Prostate gland (tissue), 2 donors: ENCODE measurements around the gene STARD6. TPM values are rescaled to one million over a fixed set of nuclear protein-coding genes. Genes with fewer than 3 reads are reported as not detected.

Experiments
- DNase-seq: peaks from one replicate; pipeline ENCODE4 v3.0.0-alpha.2; 2019; ENCODE audit warnings: low spot score
- H3K27ac ChIP-seq, 2 donors: fragments of 200-600 bp; sonication (generic); 2 replicates each; pipeline ENCODE4 v1.5.1; 2017 to 2019
- H3K27me3 ChIP-seq: fragments of 200-600 bp; sonication (generic); replicated peaks from 2 replicates; pipeline ENCODE4 v1.5.1; 2019; ENCODE audit not compliant: insufficient read depth
- H3K36me3 ChIP-seq, 2 donors: fragments of 200-600 bp; sonication (generic); 1 replicate in 1 of 2; 2 replicates in 1 of 2; pipeline versions ENCODE4 v1.5.1 to v1.8.1; 2017 to 2019
- H3K4me1 ChIP-seq: fragments of 200-600 bp; sonication (generic); replicated peaks from 2 replicates; pipeline ENCODE4 v1.5.1; 2019
- H3K4me3 ChIP-seq, 2 donors: fragments of 200-600 bp; sonication (generic); 2 replicates each; pipeline ENCODE4 v1.5.1; 2017 to 2019
- H3K9me3 ChIP-seq: fragments of 200-600 bp; sonication (generic); 2 replicates; pipeline ENCODE4 v1.5.1; 2017
- CTCF ChIP-seq, 4 experiments: fragments of 200-600 bp in 2 of 4; fragments of 450-650 bp in 2 of 4; sonication (generic) in 2 of 4; IDR thresholded peaks; 1 replicate in 3 of 4; 2 replicates in 1 of 4; pipeline ENCODE4 v1.5.1; 2016 to 2019; ENCODE audit warnings: antibody characterized with exemption in 4 of 4, mild to moderate bottlenecking in 2 of 4, moderate library complexity in 2 of 4
- POLR2A ChIP-seq: fragments of 450-650 bp; IDR thresholded peaks from one replicate; pipeline ENCODE4 v1.6.1; 2016; ENCODE audit warnings: antibody characterized with exemption, mild to moderate bottlenecking
- POLR2AphosphoS5 ChIP-seq: sonication (generic); formaldehyde crosslinking; IDR thresholded peaks from one replicate; pipeline ENCODE4 v1.6.1; 2017; ENCODE audit warnings: antibody characterized with exemption
- WGBS: methylation state at CpG from one replicate; pipeline ENCODE4 v1.1.5; 2018; 5-methylcytosine and 5-hydroxymethylcytosine counted together
- intact Hi-C: fragments of 100-400 bp; cut with DNase I; formaldehyde crosslinking; loops from one replicate; pipeline ENCODE4 v1.14.2; 2022
- small RNA-seq, 2 donors: library from RNA; depleted of rRNA; stranded (forward); fragments of <200 nt; gene quantifications; one replicate each; pipeline ENCODE3, GENCODE V24; 2016
- total RNA-seq, 2 donors: library from RNA; depleted of rRNA; stranded (reverse); fragments of >200 nt; gene quantifications; one replicate each; pipeline ENCODE4 v1.1.0, GENCODE V29; 2016

Gene STARD6
- total RNA-seq, 2 donors from 2014 or later = not detected

- intact Hi-C loops = no loop called here
- no peak overlapping the region for H3K4me3 ChIP-seq
- no peak for DNase-seq
- H3K4me1 ChIP-seq = no peaks in the 10 kb centered on the region
- WGBS = 91% methylated on average over 5 of the region's 5 CpGs
- no peaks in the 10 kb centered on the region for H3K27me3 ChIP-seq
- no peaks in the 10 kb centered on the region for H3K9me3 ChIP-seq
- TF ChIP-seq POLR2AphosphoS5 = no peak
- TF ChIP-seq POLR2A = no peak
- TF ChIP-seq CTCF (IDR thresholded peaks at IDR 0.05) = no peak
- H3K27ac ChIP-seq = no peak overlapping the region
- no peaks in the 10 kb centered on the region for H3K36me3 ChIP-seq
These were observed 78.0 kb downstream of the STARD6 start for GRCh38 chr18:54279477-54280219.

- intact Hi-C loops = no loop called here
- H3K36me3 ChIP-seq = no peaks in the 10 kb centered on the region
These were observed 79.0 kb downstream of the STARD6 start for GRCh38 chr18:54278615-54279014.

GRCh38 chr18:54277899-54278298 lies 79.8 kb downstream of the STARD6 start:
- WGBS = 97% methylated on average over 3 of the region's 3 CpGs
- Histone ChIP-seq H3K9me3 (no peaks in the 10 kb centered on the region), H3K36me3 (no peaks in the 10 kb centered on the region), H3K4me3 (no peak overlapping the region), H3K27ac (no peak overlapping the region), H3K27me3 (no peaks in the 10 kb centered on the region), H3K4me1 (no peaks in the 10 kb centered on the region)
- intact Hi-C loops = no loop called here
- no peak for TF ChIP-seq POLR2AphosphoS5
- TF ChIP-seq CTCF (IDR thresholded peaks at IDR 0.05) = no peak
- no peak for TF ChIP-seq POLR2A
- DNase-seq = no peak

More at GRCh38 chr18:54278615-54279014, 79.0 kb downstream of the STARD6 start:
- no peaks in the 10 kb centered on the region for H3K4me1 ChIP-seq
- no peak for TF ChIP-seq POLR2A
- TF ChIP-seq POLR2AphosphoS5 = no peak
- no peak for TF ChIP-seq CTCF (IDR thresholded peaks at IDR 0.05)
- no peaks in the 10 kb centered on the region for H3K9me3 ChIP-seq
- H3K27me3 ChIP-seq = no peaks in the 10 kb centered on the region
- no peak overlapping the region for H3K4me3 ChIP-seq
- H3K27ac ChIP-seq = no peak overlapping the region
- 88% methylated on average over 1 of the region's 1 CpG for WGBS
- DNase-seq = no peak

Small RNA genes within 50 kb of the gene (small RNA-seq; reads per million reads assigned to genes)
- 0 reads per million in 2 donors for gene SNRPGP2

Other genes starting within 250 kb of the STARD6 start
- 10 to 100 TPM; 33.3 to 50.3 TPM for gene MBD2, start 133.2 kb downstream of the STARD6 start, total RNA-seq
- gene POLI, start 88.3 kb downstream of the STARD6 start, total RNA-seq = 10 to 100 TPM; 43.9 to 51.9 TPM
- gene C18orf54, start within 50 bp of the STARD6 start, total RNA-seq = 1 to 10 TPM; 1.3 to 5.6 TPM
- not detected for gene DYNAP, start 233.4 kb upstream of the STARD6 start, total RNA-seq